CD14-positive monocyte (primary cell): ENCODE measurements around the gene SIGLEC1. TPM values are rescaled to one million over a fixed set of nuclear protein-coding genes. Genes with fewer than 3 reads are reported as not detected.

ENCODE experiments used
- DNase-seq, 3 donors: peaks; one replicate each; pipeline ENCODE4 v3.0.0-alpha.2; 2011 to 2022
- H2AFZ ChIP-seq: 2 replicates; pipeline ENCODE4 v1.6.0; 2012; ENCODE audit warnings: mild to moderate bottlenecking, low read depth, low read length, inconsistent platforms; ENCODE audit not compliant: insufficient read depth, poor library complexity, severe bottlenecking
- H3K27ac ChIP-seq, 2 donors: 1 replicate in 1 of 2; 2 replicates in 1 of 2; pipeline ENCODE4 v1.5.1; 2012 to 2013; ENCODE audit warnings: low read length in 2 of 2, control low read depth in 1 of 2, inconsistent platforms in 1 of 2, low read depth in 1 of 2, mild to moderate bottlenecking in 1 of 2
- H3K27me3 ChIP-seq, 2 donors: one replicate each; pipeline versions ENCODE4 v1.6.0 to v1.6.1; 2011 to 2013; ENCODE audit warnings: low read length in 2 of 2; ENCODE audit not compliant: control insufficient read depth in 2 of 2, insufficient read depth in 2 of 2
- H3K36me3 ChIP-seq, 2 donors: replicated peaks in 1 of 2; 1 replicate in 1 of 2; 2 replicates in 1 of 2; pipeline versions ENCODE4 v1.5.1 to v1.6.1; 2012 to 2013; ENCODE audit warnings: low read length in 2 of 2, control low read depth in 1 of 2, inconsistent platforms in 1 of 2, mild to moderate bottlenecking in 1 of 2; ENCODE audit not compliant: insufficient read depth in 2 of 2, control insufficient read depth in 1 of 2
- H3K4me1 ChIP-seq, 2 donors: 1 replicate in 1 of 2; 2 replicates in 1 of 2; pipeline versions ENCODE4 v1.5.1 to v1.6.1; 2012 to 2013; ENCODE audit warnings: low read length in 2 of 2, control low read depth in 1 of 2, inconsistent platforms in 1 of 2, mild to moderate bottlenecking in 1 of 2, moderate library complexity in 1 of 2; ENCODE audit not compliant: insufficient read depth in 2 of 2, control insufficient read depth in 1 of 2
- H3K4me2 ChIP-seq: replicated peaks from 2 replicates; pipeline ENCODE3; 2012; ENCODE audit warnings: low read length, moderate library complexity, mild to moderate bottlenecking; ENCODE audit not compliant: poor library complexity, severe bottlenecking; ENCODE audit errors: extremely low read depth
- H3K4me3 ChIP-seq, 3 experiments: fragments of 200-600 bp in 1 of 3; sonication (generic) in 1 of 3; replicated peaks in 1 of 3; 1 replicate in 2 of 3; 2 replicates in 1 of 3; pipeline ENCODE4 v1.5.1; 2011 to 2013; ENCODE audit warnings: low read length in 3 of 3, mild to moderate bottlenecking in 3 of 3, control low read depth in 2 of 3, low read depth in 2 of 3, inconsistent platforms in 1 of 3, moderate library complexity in 1 of 3
- H3K79me2 ChIP-seq: 2 replicates; pipeline ENCODE4 v1.6.0; 2012; ENCODE audit warnings: mild to moderate bottlenecking, control low read depth, inconsistent platforms, low read length, moderate library complexity; ENCODE audit not compliant: insufficient read depth
- H3K9ac ChIP-seq: 2 replicates; pipeline ENCODE4 v1.6.0; 2017; ENCODE audit warnings: low read length, mild to moderate bottlenecking; ENCODE audit not compliant: insufficient read depth, poor library complexity, severe bottlenecking
- H3K9me3 ChIP-seq, 2 donors: replicated peaks in 1 of 2; 1 replicate in 1 of 2; 2 replicates in 1 of 2; pipeline versions ENCODE4 v1.5.1 to v1.6.1; 2012 to 2013; ENCODE audit warnings: low read length in 2 of 2, control low read depth in 1 of 2; ENCODE audit not compliant: control insufficient read depth in 1 of 2, insufficient read depth in 1 of 2
- H4K20me1 ChIP-seq: 2 replicates; pipeline ENCODE4 v1.6.0; 2012; ENCODE audit warnings: mild to moderate bottlenecking, low read length, control low read depth, moderate library complexity; ENCODE audit not compliant: insufficient read depth
- H3K27ac Mint-ChIP-seq, 7 donors: one replicate each; pipeline ENCODE4 v1.8.0; 2020; ENCODE audit warnings: mild to moderate bottlenecking in 7 of 7, mixed read lengths in 7 of 7, moderate library complexity in 6 of 7, inconsistent platforms in 2 of 7
- H3K27me3 Mint-ChIP-seq, 3 donors: one replicate each; pipeline ENCODE4 v1.8.0; 2021 to 2022; ENCODE audit warnings: low read depth in 3 of 3, mild to moderate bottlenecking in 3 of 3, mixed read lengths in 3 of 3, moderate library complexity in 3 of 3, inconsistent platforms in 1 of 3
- H3K36me3 Mint-ChIP-seq, 2 donors: one replicate each; pipeline ENCODE4 v1.8.0; 2020; ENCODE audit warnings: mixed read lengths in 2 of 2, inconsistent platforms in 1 of 2, mild to moderate bottlenecking in 1 of 2
- H3K4me1 Mint-ChIP-seq: one replicate; pipeline ENCODE4 v1.8.0; 2020; ENCODE audit warnings: mild to moderate bottlenecking, mixed read lengths
- H3K4me3 Mint-ChIP-seq, 2 donors: one replicate each; pipeline ENCODE4 v1.8.0; 2020; ENCODE audit warnings: mild to moderate bottlenecking in 2 of 2, mixed read lengths in 2 of 2, moderate library complexity in 1 of 2
- H3K9me3 Mint-ChIP-seq, 7 donors: one replicate each; pipeline ENCODE4 v1.8.0; 2020 to 2022; ENCODE audit warnings: mixed read lengths in 7 of 7, mild to moderate bottlenecking in 6 of 7, moderate library complexity in 6 of 7, inconsistent platforms in 2 of 7
- WGBS: methylation state at CpG from one replicate; pipeline ENCODE4 v1.1.5; 2013; ENCODE audit warnings: missing lambda C conversion rate; ENCODE audit not compliant: insufficient coverage; 5-methylcytosine and 5-hydroxymethylcytosine counted together
- intact Hi-C, 2 donors: fragments of 100-400 bp; cut with micrococcal nuclease; formaldehyde crosslinking; loops; one replicate each; pipeline versions ENCODE4 v1.15.0 to v1.15.1; 2023
- polyA plus RNA-seq, 3 donors: library from polyadenylated mRNA; depleted of rRNA in 1 of 3; unstranded in 2 of 3; stranded (reverse) in 1 of 3; fragments of 300-500 nt in 2 of 3; fragments of >200 nt in 1 of 3; fragmentation: Illumina TruSeq in 2 of 3; gene quantifications; 1 replicate in 2 of 3; 2 replicates in 1 of 3; pipeline ENCODE4 v1.2.3, GENCODE V29; 2012 to 2021
- TF ChIP-seq, protein P1 (sequence below): fragments of 200-600 bp; IDR thresholded peaks from one replicate; pipeline ENCODE4 v1.8.0; 2022; ENCODE audit warnings: antibody characterized with exemption, mild to moderate bottlenecking

SIGLEC1 gene
- polyA plus RNA-seq, 3 donors, result 1.6 to 23.5 (median 2.5) TPM

DNA sequence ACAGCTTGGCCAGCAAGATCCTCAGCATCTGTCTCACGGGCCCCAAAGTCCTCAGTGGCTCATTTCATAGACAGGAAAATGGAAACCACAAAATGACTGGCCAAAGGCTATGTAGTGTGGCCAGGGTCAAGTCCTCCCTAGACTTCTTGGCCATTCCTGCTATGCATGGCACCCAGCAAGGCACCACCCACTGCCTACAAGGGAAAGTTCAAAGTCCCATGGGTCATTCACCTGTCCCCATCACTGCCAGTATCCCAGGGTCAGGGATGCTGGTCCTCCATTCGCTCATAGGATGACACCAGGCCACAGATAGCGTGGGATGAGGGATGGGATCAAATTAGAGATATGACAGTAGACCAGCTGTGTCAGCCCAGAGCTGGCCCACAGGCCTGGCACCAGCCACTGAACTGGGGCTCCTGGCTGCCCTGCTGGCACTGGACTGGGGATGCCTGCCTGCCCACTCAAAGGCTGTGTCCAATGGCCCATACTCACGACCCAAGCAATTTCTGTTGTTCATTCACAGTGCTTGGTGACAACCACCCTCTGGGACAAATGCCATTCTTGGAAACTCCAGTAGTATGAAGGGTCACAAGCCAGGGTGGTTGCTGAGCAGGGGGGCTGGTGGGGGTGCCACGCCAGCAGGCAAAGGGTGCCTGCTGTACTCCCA, 43.5 kb upstream of the SIGLEC1 start:
- Histone ChIP-seq H3K27me3 (no peaks in the 10 kb centered on the region), H3K4me3 (no peak overlapping the region), H3K27ac (peak overlapping the region in 1 of 2 donors; percentile 32), H3K4me1 (peaks cover 24 to 45% of the 10 kb centered on the region in 2 donors), H3K4me2 (no peak overlapping the region), H2AFZ (no peak overlapping the region), H3K36me3 (peaks cover 54 to 80% of the 10 kb centered on the region in 2 donors), H3K9me3 (no peaks in the 10 kb centered on the region), H4K20me1 (peaks cover 55% of the 10 kb centered on the region), H3K9ac (no peak overlapping the region), H3K79me2 (peaks cover 54% of the 10 kb centered on the region)
- Mint-ChIP-seq H3K4me1 (peaks cover 49% of the 10 kb centered on the region), H3K27ac (peak overlapping the region in 2 of 7 donors; percentile 59 to 72), H3K36me3 (peaks cover 59 to 75% of the 10 kb centered on the region in 2 donors), H3K9me3 (no peaks in the 10 kb centered on the region), H3K27me3 (peaks cover 0 to 6% (median 0%) of the 10 kb centered on the region in 3 donors), H3K4me3 (no peak overlapping the region)
- TF ChIP-seq, protein P1, sequence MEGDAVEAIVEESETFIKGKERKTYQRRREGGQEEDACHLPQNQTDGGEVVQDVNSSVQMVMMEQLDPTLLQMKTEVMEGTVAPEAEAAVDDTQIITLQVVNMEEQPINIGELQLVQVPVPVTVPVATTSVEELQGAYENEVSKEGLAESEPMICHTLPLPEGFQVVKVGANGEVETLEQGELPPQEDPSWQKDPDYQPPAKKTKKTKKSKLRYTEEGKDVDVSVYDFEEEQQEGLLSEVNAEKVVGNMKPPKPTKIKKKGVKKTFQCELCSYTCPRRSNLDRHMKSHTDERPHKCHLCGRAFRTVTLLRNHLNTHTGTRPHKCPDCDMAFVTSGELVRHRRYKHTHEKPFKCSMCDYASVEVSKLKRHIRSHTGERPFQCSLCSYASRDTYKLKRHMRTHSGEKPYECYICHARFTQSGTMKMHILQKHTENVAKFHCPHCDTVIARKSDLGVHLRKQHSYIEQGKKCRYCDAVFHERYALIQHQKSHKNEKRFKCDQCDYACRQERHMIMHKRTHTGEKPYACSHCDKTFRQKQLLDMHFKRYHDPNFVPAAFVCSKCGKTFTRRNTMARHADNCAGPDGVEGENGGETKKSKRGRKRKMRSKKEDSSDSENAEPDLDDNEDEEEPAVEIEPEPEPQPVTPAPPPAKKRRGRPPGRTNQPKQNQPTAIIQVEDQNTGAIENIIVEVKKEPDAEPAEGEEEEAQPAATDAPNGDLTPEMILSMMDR, result no peak
- DNase-seq, result no peak
- intact Hi-C loops, result no loop called here
- 95% methylated on average over 4 of the region's 5 CpGs for WGBS

DNA sequence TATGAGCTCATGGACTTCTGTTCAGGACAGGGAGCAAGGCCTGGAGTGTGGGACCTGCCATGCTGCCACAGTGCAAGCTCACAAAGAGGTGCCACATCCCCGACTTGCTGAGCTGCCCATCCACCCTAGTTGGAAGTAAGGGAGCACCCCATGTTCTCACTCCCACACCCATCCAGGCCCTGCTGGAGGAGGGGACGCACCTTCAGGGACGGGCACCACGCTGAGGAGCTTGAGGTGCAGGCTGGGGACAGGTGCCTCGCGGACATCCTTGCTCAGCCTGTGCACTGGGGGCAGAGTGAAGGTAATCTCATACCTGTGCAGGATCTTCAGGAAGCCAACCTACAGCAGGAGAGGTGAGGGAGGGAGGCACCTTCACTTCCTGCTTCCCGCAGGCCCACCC, 42.9 kb upstream of the SIGLEC1 start:
- peak overlapping the region in 4 of 7 donors; percentile 8 to 72 (median 53) for H3K27ac Mint-ChIP-seq

More for the DNA sequence above, 42.9 kb upstream of the SIGLEC1 start:
- 100% methylated on average over 1 of the region's 7 CpGs for WGBS
- intact Hi-C loops, result no loop called here
- no peak overlapping the region for H3K9ac ChIP-seq
- peak overlapping the region; percentile 3 to 48 for H3K27ac ChIP-seq
- no peak overlapping the region for H3K4me3 Mint-ChIP-seq
- H3K36me3 Mint-ChIP-seq, result peaks cover 60 to 78% of the 10 kb centered on the region in 2 donors
- peaks cover 24 to 45% of the 10 kb centered on the region in 2 donors for H3K4me1 ChIP-seq
- no peaks in the 10 kb centered on the region for H3K9me3 Mint-ChIP-seq
- peaks cover 46% of the 10 kb centered on the region for H3K4me1 Mint-ChIP-seq
- no peaks in the 10 kb centered on the region for H3K27me3 ChIP-seq
- H4K20me1 ChIP-seq, result peaks cover 55% of the 10 kb centered on the region
- peaks cover 52 to 78% of the 10 kb centered on the region in 2 donors for H3K36me3 ChIP-seq
- peaks cover 47% of the 10 kb centered on the region for H3K79me2 ChIP-seq
- no peak overlapping the region for H3K4me2 ChIP-seq
- no peak for DNase-seq
- H3K4me3 ChIP-seq, result no peak overlapping the region
- no peaks in the 10 kb centered on the region for H3K9me3 ChIP-seq
- no peak overlapping the region for H2AFZ ChIP-seq
- TF ChIP-seq, protein P1, result no peak
- peaks cover 0 to 6% (median 0%) of the 10 kb centered on the region in 3 donors for H3K27me3 Mint-ChIP-seq
